HG02588 (cell line): ENCODE results near the gene SMARCA1.

Experiments
- ATAC-seq: cut with Tn5 transposase; IDR thresholded peaks from one replicate; pipeline ENCODE4 v1.9.1; 2021; ENCODE audit warnings: mild to moderate bottlenecking, moderate library complexity; ENCODE audit not compliant: unreplicated experiment

Gene SMARCA1

GRCh38 chrX:129472116-129472515 lies 51.2 kb downstream of the SMARCA1 start:
- ATAC-seq = no peak

GRCh38 chrX:129462707-129463106 lies 60.6 kb downstream of the SMARCA1 start:
- no peak for ATAC-seq

- ATAC-seq = no peak
Measured at GRCh38 chrX:129461801-129462456, 61.4 kb downstream of the SMARCA1 start.

- ATAC-seq = no peak
Measured at GRCh38 chrX:129452523-129452922, 70.8 kb downstream of the SMARCA1 start.

- no peak for ATAC-seq
Measured at GRCh38 chrX:129450123-129450522, 73.2 kb downstream of the SMARCA1 start.

GRCh38 chrX:129449148-129449547 lies 74.1 kb downstream of the SMARCA1 start:
- ATAC-seq = no peak

GRCh38 chrX:129445436-129445835 lies 77.9 kb downstream of the SMARCA1 start:
- no peak for ATAC-seq

GRCh38 chrX:129433945-129434344 lies 89.3 kb downstream of the SMARCA1 start:
- no peak for ATAC-seq

- no peak for ATAC-seq
Measured at GRCh38 chrX:129433461-129433860, 89.8 kb downstream of the SMARCA1 start.

GRCh38 chrX:129427267-129427666 lies 96.0 kb downstream of the SMARCA1 start:
- ATAC-seq = no peak

- no peak for ATAC-seq
Measured at GRCh38 chrX:129423191-129423590, 100.1 kb downstream of the SMARCA1 start.

GRCh38 chrX:129404670-129405008 lies 118.7 kb downstream of the SMARCA1 start:
- no peak for ATAC-seq

- no peak for ATAC-seq
Measured at GRCh38 chrX:129403974-129404669, 119.2 kb downstream of the SMARCA1 start.
